H1 (cell line): ENCODE measurements around the gene DKK3. TPM values are rescaled to one million over a fixed set of nuclear protein-coding genes. Genes with fewer than 3 reads are reported as not detected.

ENCODE experiments used
- BCL11A ChIP-seq, 2 experiments: IDR thresholded peaks; one replicate each; pipeline ENCODE4 v1.6.1; 2011; ENCODE audit warnings: low read depth in 2 of 2, low read length in 2 of 2, mild to moderate bottlenecking in 2 of 2
- JUN ChIP-seq: IDR thresholded peaks from 2 replicates; pipeline ENCODE4 v1.6.1; 2011; ENCODE audit warnings: low read depth, mild to moderate bottlenecking, improper control_type of control experiment, low read length
- RBBP5 ChIP-seq: IDR thresholded peaks from 2 replicates; pipeline ENCODE4 v1.7.1; 2012; ENCODE audit warnings: low read depth, mild to moderate bottlenecking, inconsistent platforms, low read length, moderate library complexity, borderline replicate concordance
- TBP ChIP-seq: IDR thresholded peaks from 2 replicates; pipeline ENCODE4 v1.6.1; 2011; ENCODE audit warnings: low read depth, low read length, improper control_type of control experiment
- polyA plus RNA-seq, 7 experiments: library from polyadenylated mRNA; depleted of rRNA in 3 of 7; stranded (reverse) in 5 of 7; unstranded in 2 of 7; fragments of >200 nt in 5 of 7; fragments of 200-250 nt in 2 of 7; gene quantifications; 1 replicate in 5 of 7; 2 replicates in 1 of 7; 4 replicates in 1 of 7; pipeline versions ENCODE4 v1.2.1 to v1.2.3, GENCODE V29; 2011 to 2013; ENCODE audit warnings: missing spikeins in 2 of 7, mixed read lengths in 2 of 7
- total RNA-seq: library from RNA; stranded (reverse); fragmentation: NEBNext Ultra II Directional; extraction: Animal tissue kit (Norgen Biotek cat#: 25700); gene quantifications from 2 replicates; pipeline ENCODE4 v1.2.1, GENCODE V29; 2021

Gene DKK3
- total and polyA plus RNA-seq, 2 of the 8 experiments (the other 6 are each of a cell fraction or from before 2014, with no cell fraction given) = 30.0 to 40.1 TPM

GRCh38 chr11:12003336-12003735, 5.1 kb downstream of the DKK3 start (continued):
- no peak for TF ChIP-seq RBBP5
- TF ChIP-seq TBP = no peak
- no peak for TF ChIP-seq BCL11A (IDR thresholded peaks at IDR 0.05; ENCODE audit: low read depth in 2 of 2, low read length in 2 of 2)
- no peak for TF ChIP-seq JUN
